Naive B cell (primary cell): ENCODE data around the gene STX2. TPM values are rescaled to one million over a fixed set of nuclear protein-coding genes. Genes with fewer than 3 reads are reported as not detected.

Experiments
- ATAC-seq, 2 donors: fragments of 150-1000 bp; cut with Tn5 transposase; 2 replicates each; pipeline ENCODE4 v1.10.0; 2021; ENCODE audit warnings: low read depth in 2 of 2, mild to moderate bottlenecking in 2 of 2, moderate library complexity in 2 of 2
- DNase-seq: peaks from one replicate; pipeline ENCODE4 v3.0.0; 2022
- H3K27ac Mint-ChIP-seq, 6 donors: one replicate each; pipeline ENCODE4 v1.8.0; 2020 to 2022; ENCODE audit warnings: mild to moderate bottlenecking in 6 of 6, mixed read lengths in 6 of 6, moderate library complexity in 5 of 6, inconsistent platforms in 2 of 6
- H3K27me3 Mint-ChIP-seq, 3 donors: one replicate each; pipeline ENCODE4 v1.8.0; 2021 to 2022; ENCODE audit warnings: mixed read lengths in 3 of 3, mild to moderate bottlenecking in 1 of 3
- H3K36me3 Mint-ChIP-seq, 2 donors: one replicate each; pipeline ENCODE4 v1.8.0; 2020 to 2022; ENCODE audit warnings: mixed read lengths in 2 of 2, inconsistent platforms in 1 of 2, mild to moderate bottlenecking in 1 of 2
- H3K4me1 Mint-ChIP-seq, 3 donors: one replicate each; pipeline ENCODE4 v1.8.0; 2020 to 2022; ENCODE audit warnings: mixed read lengths in 3 of 3, inconsistent platforms in 1 of 3, mild to moderate bottlenecking in 1 of 3, moderate library complexity in 1 of 3
- H3K4me3 Mint-ChIP-seq, 8 donors: one replicate each; pipeline ENCODE4 v1.8.0; 2020 to 2022; ENCODE audit warnings: mild to moderate bottlenecking in 8 of 8, mixed read lengths in 8 of 8, moderate library complexity in 8 of 8, inconsistent platforms in 2 of 8
- H3K9me3 Mint-ChIP-seq, 7 donors: one replicate each; pipeline ENCODE4 v1.8.0; 2020 to 2022; ENCODE audit warnings: mixed read lengths in 7 of 7, mild to moderate bottlenecking in 5 of 7, inconsistent platforms in 2 of 7, moderate library complexity in 1 of 7
- polyA plus RNA-seq, 6 donors: library from polyadenylated mRNA; unstranded; fragments of 300-500 nt; fragmentation: Illumina TruSeq; gene quantifications; one replicate each; pipeline ENCODE4 v1.2.3, GENCODE V29; 2021; ENCODE audit warnings: low read depth in 6 of 6

Gene STX2
- polyA plus RNA-seq, 6 donors from 2014 or later: 0.26 to 5.8 (median 5.4) TPM

DNA sequence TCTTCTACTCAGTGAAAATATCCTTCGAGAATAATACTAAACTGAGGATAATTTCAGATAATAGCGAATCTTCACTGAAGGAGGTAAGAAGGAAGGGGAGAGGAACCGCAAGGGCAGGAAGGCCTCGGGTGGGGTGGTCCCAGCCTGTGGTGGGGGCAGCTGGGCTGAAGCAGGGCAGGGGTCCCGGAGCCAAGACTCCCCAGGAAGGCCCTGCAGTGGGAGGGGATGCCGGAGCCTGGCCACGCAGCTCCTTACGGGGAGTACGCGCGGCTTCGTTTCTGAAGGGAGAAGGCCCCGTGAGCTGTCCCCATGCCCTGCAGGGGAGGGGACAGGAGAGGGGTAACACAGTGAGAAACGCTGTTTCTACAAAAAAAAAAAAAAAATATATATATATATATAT is 21.2 kb downstream of the STX2 start:
- ATAC-seq (no peak), DNase-seq (no peak)
- H3K27ac Mint-ChIP-seq: peak overlapping the region in 4 of 6 donors; percentile 27 to 70 (median 38)

GRCh38 chr12:130816097-130816496 is 23.0 kb downstream of the STX2 start:
- Mint-ChIP-seq H3K4me1 (peaks cover 8 to 11% (median 10%) of the 10 kb centered on the region in 3 donors), H3K36me3 (peaks cover 6 to 10% of the 10 kb centered on the region in 2 donors), H3K9me3 (peaks cover 0 to 2% (median 0%) of the 10 kb centered on the region in 7 donors), H3K27ac (peak overlapping the region in 2 of 6 donors; percentile 60 to 80), H3K4me3 (peak overlapping the region in 1 of 8 donors; percentile 47), H3K27me3 (no peaks in the 10 kb centered on the region)
- DNase-seq (no peak), ATAC-seq (no peak)

More for the DNA sequence above, 21.2 kb downstream of the STX2 start:
- peak overlapping the region; percentile 61 to 96 (median 84) for H3K4me3 Mint-ChIP-seq
- no peaks in the 10 kb centered on the region for H3K27me3 Mint-ChIP-seq
- H3K9me3 Mint-ChIP-seq: peaks cover 0 to 2% (median 0%) of the 10 kb centered on the region in 7 donors
- H3K36me3 Mint-ChIP-seq: peaks cover 6 to 12% of the 10 kb centered on the region in 2 donors
- H3K4me1 Mint-ChIP-seq: peaks cover 8 to 11% (median 10%) of the 10 kb centered on the region in 3 donors

DNA sequence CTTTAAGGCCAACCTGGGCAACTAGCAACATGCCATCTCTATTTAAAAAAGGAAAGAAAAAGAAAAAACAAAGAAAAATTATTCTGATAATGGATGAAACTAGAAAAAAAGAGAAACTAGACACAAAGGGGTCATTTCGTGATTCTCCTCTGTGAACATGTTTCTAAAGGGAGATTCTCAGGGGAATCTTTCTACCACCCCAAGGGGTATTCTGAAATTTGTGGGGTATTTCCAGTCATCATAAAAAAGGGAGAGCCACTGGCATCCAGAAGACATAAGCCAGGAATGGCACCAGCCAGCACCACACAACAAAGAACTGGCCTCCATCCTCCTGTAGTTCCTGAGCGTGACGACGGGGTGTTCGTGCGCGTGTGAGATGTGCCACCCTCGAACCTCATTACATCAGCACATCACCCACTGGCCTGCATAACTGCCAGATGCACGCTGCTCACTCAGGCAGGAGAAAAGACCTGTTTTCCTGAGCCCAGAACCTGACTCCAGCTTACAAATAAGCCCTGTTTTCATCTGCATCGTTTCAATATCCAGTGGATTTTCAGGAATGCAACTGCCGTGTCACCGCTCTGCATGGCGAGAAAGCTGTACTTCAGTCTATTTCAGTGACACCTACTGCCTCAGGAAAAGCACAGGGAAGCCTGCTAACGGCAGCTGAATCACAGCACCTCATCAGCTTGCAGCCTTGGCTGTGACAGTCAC is 23.9 kb downstream of the STX2 start:
- H3K4me1 Mint-ChIP-seq: peaks cover 8 to 11% (median 10%) of the 10 kb centered on the region in 3 donors
- ATAC-seq (no peak), DNase-seq (no peak)
- H3K4me3 Mint-ChIP-seq: no peak overlapping the region
- H3K36me3 Mint-ChIP-seq: peaks cover 6 to 12% of the 10 kb centered on the region in 2 donors
- peaks cover 0 to 2% (median 0%) of the 10 kb centered on the region in 7 donors for H3K9me3 Mint-ChIP-seq
- H3K27me3 Mint-ChIP-seq: no peaks in the 10 kb centered on the region
- no peak overlapping the region for H3K27ac Mint-ChIP-seq

GRCh38 chr12:130813949-130814348 is 25.1 kb downstream of the STX2 start:
- Mint-ChIP-seq H3K36me3 (peaks cover 6 to 19% of the 10 kb centered on the region in 2 donors), H3K9me3 (peaks cover 0 to 2% (median 0%) of the 10 kb centered on the region in 7 donors), H3K4me3 (no peak overlapping the region), H3K27ac (peak overlapping the region in 2 of 6 donors; percentile 63 to 76), H3K27me3 (no peaks in the 10 kb centered on the region), H3K4me1 (peaks cover 7 to 11% (median 8%) of the 10 kb centered on the region in 3 donors)
- DNase-seq (no peak), ATAC-seq (no peak)

- Mint-ChIP-seq H3K9me3 (peaks cover 0 to 2% (median 0%) of the 10 kb centered on the region in 7 donors), H3K27ac (no peak overlapping the region), H3K4me1 (peaks cover 4 to 8% (median 5%) of the 10 kb centered on the region in 3 donors), H3K27me3 (no peaks in the 10 kb centered on the region), H3K4me3 (no peak overlapping the region), H3K36me3 (peaks cover 7 to 20% of the 10 kb centered on the region in 2 donors)
- no peak for DNase-seq
- no peak for ATAC-seq
These were observed 25.6 kb downstream of the STX2 start for GRCh38 chr12:130813436-130813835.

DNA sequence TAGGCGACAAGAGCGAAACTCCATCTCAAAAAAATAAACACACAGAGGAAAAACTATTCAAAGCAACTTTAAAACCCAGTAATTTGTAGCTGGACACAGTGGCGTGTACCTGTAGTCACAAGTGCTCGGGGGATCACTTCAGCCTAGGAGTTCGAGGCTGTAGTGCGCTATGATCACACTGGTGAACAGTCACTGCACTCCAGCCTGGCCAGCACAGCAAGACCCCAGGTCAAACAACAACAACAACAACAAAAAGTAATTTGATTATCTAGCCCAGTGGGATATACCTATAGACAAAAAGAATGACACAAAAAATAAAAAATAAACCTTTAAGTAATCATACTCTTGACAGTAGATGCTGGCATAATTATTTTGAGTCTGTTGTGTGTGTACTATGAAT is 29.3 kb downstream of the STX2 start:
- Mint-ChIP-seq H3K27ac (no peak overlapping the region), H3K27me3 (no peaks in the 10 kb centered on the region), H3K9me3 (peaks cover 0 to 6% (median 2%) of the 10 kb centered on the region in 7 donors), H3K4me3 (no peak overlapping the region), H3K36me3 (peaks cover 37 to 45% of the 10 kb centered on the region in 2 donors), H3K4me1 (peaks cover 0 to 5% (median 3%) of the 10 kb centered on the region in 3 donors)
- ATAC-seq (no peak), DNase-seq (no peak)

GRCh38 chr12:130807309-130807708 is 31.7 kb downstream of the STX2 start:
- ATAC-seq (no peak), DNase-seq (no peak)
- H3K36me3 Mint-ChIP-seq: peaks cover 43 to 56% of the 10 kb centered on the region in 2 donors
- H3K27ac Mint-ChIP-seq: no peak overlapping the region
- H3K4me1 Mint-ChIP-seq: no peaks in the 10 kb centered on the region
- peaks cover 0 to 6% (median 0%) of the 10 kb centered on the region in 7 donors for H3K9me3 Mint-ChIP-seq
- H3K4me3 Mint-ChIP-seq: no peak overlapping the region
- H3K27me3 Mint-ChIP-seq: no peaks in the 10 kb centered on the region

DNA sequence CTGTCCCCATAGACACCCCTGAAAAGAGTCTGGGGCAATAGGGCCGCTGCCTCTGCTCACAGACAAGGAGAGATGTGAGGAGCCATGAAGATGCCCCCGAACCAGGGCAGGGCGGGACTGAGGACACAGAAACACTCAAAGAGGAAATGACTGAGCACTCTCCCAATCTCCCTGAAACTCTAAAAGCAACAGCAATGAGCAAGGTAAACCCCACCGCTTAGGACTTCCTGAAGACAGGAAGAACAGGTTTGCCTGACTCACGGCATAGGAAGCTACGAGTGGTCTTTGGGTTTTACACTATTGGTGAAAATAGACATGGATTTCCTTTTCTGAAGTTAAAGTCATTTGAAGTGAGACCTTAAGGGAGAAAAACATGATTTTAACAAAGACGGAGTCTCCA is 32.5 kb downstream of the STX2 start:
- Mint-ChIP-seq H3K4me1 (no peaks in the 10 kb centered on the region), H3K9me3 (peaks cover 0 to 6% (median 0%) of the 10 kb centered on the region in 7 donors), H3K36me3 (peaks cover 43 to 56% of the 10 kb centered on the region in 2 donors), H3K27ac (no peak overlapping the region), H3K27me3 (no peaks in the 10 kb centered on the region), H3K4me3 (no peak overlapping the region)
- DNase-seq (no peak), ATAC-seq (no peak)

DNA sequence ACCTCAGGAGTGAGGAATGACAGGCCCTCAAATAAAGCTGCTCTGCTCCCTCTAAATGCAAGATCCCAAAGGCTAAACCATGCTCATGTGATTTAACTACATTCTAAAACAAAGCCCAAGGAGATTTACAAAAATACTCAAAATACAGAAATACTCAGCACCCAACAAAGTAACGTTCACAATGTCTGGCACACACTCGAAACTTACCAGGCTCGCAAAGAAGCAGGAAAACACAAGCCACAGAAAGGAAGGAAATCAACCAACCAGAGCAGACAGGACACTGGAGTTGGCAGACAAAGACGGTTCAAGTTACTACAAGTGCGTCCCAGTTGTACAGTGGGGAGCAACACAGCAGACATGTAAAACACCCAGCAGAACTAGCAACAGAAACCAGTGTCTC is 33.4 kb downstream of the STX2 start:
- Mint-ChIP-seq H3K4me3 (no peak overlapping the region), H3K9me3 (peaks cover 0 to 6% (median 0%) of the 10 kb centered on the region in 7 donors), H3K27ac (no peak overlapping the region), H3K4me1 (no peaks in the 10 kb centered on the region), H3K27me3 (no peaks in the 10 kb centered on the region), H3K36me3 (peaks cover 43 to 54% of the 10 kb centered on the region in 2 donors)
- ATAC-seq (no peak), DNase-seq (no peak)

- Mint-ChIP-seq H3K27ac (peak overlapping the region in 1 of 6 donors; percentile 72), H3K27me3 (no peaks in the 10 kb centered on the region), H3K4me3 (no peak overlapping the region), H3K4me1 (no peaks in the 10 kb centered on the region), H3K36me3 (peaks cover 43 to 50% of the 10 kb centered on the region in 2 donors), H3K9me3 (peaks cover 0 to 6% (median 0%) of the 10 kb centered on the region in 7 donors)
- no peak for ATAC-seq
- no peak for DNase-seq
These were observed 34.8 kb downstream of the STX2 start for GRCh38 chr12:130804216-130804615.

- Mint-ChIP-seq H3K36me3 (peaks cover 43 to 46% of the 10 kb centered on the region in 2 donors), H3K9me3 (peaks cover 0 to 6% (median 0%) of the 10 kb centered on the region in 7 donors), H3K4me3 (no peak overlapping the region), H3K4me1 (no peaks in the 10 kb centered on the region), H3K27ac (peak overlapping the region in 1 of 6 donors; percentile 72), H3K27me3 (no peaks in the 10 kb centered on the region)
- DNase-seq: no peak
- no peak for ATAC-seq
These were observed 35.3 kb downstream of the STX2 start for GRCh38 chr12:130803702-130804101.

- H3K4me1 Mint-ChIP-seq: no peaks in the 10 kb centered on the region
- DNase-seq (no peak), ATAC-seq (no peak)
- H3K27me3 Mint-ChIP-seq: no peaks in the 10 kb centered on the region
- peaks cover 17 to 26% of the 10 kb centered on the region in 2 donors for H3K36me3 Mint-ChIP-seq
- H3K27ac Mint-ChIP-seq: peak overlapping the region in 1 of 6 donors; percentile 33
- no peak overlapping the region for H3K4me3 Mint-ChIP-seq
- no peaks in the 10 kb centered on the region for H3K9me3 Mint-ChIP-seq
These were observed 38.7 kb downstream of the STX2 start for GRCh38 chr12:130800312-130800711.

- no peak for ATAC-seq
- no peak overlapping the region for H3K27ac Mint-ChIP-seq
- DNase-seq: no peak
- no peaks in the 10 kb centered on the region for H3K27me3 Mint-ChIP-seq
- no peaks in the 10 kb centered on the region for H3K4me1 Mint-ChIP-seq
- peaks cover 4 to 15% of the 10 kb centered on the region in 2 donors for H3K36me3 Mint-ChIP-seq
- no peak overlapping the region for H3K4me3 Mint-ChIP-seq
- no peaks in the 10 kb centered on the region for H3K9me3 Mint-ChIP-seq
These were observed 40.0 kb downstream of the STX2 start for GRCh38 chr12:130799051-130799450.
